ENCODE data around the gene FUBP1. TPM values are rescaled to one million over a fixed set of nuclear protein-coding genes. Genes with fewer than 3 reads are reported as not detected.

Gene FUBP1
- total RNA-seq, 2 donors from 2014 or later = 73.8 to 118 TPM

DNA sequence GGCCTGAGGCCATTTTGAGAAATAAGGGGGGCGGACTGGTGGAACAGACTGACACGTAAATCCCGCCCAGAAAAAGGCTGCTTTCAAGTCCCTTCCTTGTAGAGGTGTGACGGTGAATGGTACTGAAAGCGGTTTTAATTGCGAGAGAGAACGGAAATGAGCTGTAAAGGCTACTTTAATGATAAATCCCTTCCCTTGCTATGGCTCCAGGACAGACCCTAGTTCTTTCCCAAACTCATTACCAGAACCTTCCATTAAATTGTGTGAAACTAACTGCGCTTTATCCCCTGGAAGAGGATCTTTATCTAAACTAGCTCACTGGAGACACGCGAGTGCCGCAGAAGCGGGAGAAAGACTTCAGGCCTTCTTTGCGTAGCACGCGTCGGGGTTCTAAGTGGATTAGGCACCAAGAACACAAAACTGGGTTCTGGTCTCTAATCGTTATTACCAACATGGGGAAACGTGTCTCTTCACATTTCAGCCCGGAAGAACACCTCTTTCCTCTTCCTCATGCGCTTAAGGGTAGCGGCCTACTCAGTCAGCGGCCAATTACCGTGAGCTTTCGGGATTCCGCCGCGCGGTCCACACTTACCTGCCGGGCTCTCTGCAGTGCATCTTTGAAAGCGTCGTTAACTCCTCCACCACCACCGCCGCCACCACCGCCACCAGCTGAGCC lies 441 bp downstream of the FUBP1 start:
- H3K4me1 ChIP-seq (ENCODE audit: control insufficient read depth in 1 of 2, low read depth in 2 of 2) = peaks cover 32 to 57% of the 10 kb centered on the region in 2 donors
- no peak for TF ChIP-seq CTCF (IDR thresholded peaks at IDR 0.05)
- H3K9me3 ChIP-seq = no peaks in the 10 kb centered on the region
- peak; percentile 45 for DNase-seq (ENCODE audit: low spot score)
- ATAC-seq (ENCODE audit: insufficient number of reproducible peaks, low FRiP score, low read depth) = peak; percentile 41
- peak overlapping the region; percentile 87 for H3K4me3 ChIP-seq
- H3K27ac ChIP-seq = peak overlapping the region; percentile 97 to 98
- no peaks in the 10 kb centered on the region for H3K27me3 ChIP-seq (replicated peaks; ENCODE audit: insufficient read depth)
- no peaks in the 10 kb centered on the region for H3K36me3 ChIP-seq

- no peak for TF ChIP-seq CTCF (IDR thresholded peaks at IDR 0.05)
- H3K27me3 ChIP-seq (replicated peaks; ENCODE audit: insufficient read depth) = no peaks in the 10 kb centered on the region
- DNase-seq (ENCODE audit: low spot score) (no peak), ATAC-seq (ENCODE audit: insufficient number of reproducible peaks, low FRiP score, low read depth) (no peak)
- H3K4me3 ChIP-seq = peak overlapping the region; percentile 87
- H3K9me3 ChIP-seq = no peaks in the 10 kb centered on the region
- peaks cover 35 to 58% of the 10 kb centered on the region in 2 donors for H3K4me1 ChIP-seq (ENCODE audit: control insufficient read depth in 1 of 2, low read depth in 2 of 2)
- H3K27ac ChIP-seq = peak overlapping the region; percentile 97 to 98
- no peaks in the 10 kb centered on the region for H3K36me3 ChIP-seq
These were observed 931 bp downstream of the FUBP1 start for GRCh38 chr1:77977989-77978292.

GRCh38 chr1:77976433-77977076 lies 2.3 kb downstream of the FUBP1 start:
- Histone ChIP-seq H3K9me3 (no peaks in the 10 kb centered on the region), H3K27ac (no peak overlapping the region), H3K27me3 (replicated peaks; ENCODE audit: insufficient read depth) (no peaks in the 10 kb centered on the region), H3K36me3 (no peaks in the 10 kb centered on the region), H3K4me1 (ENCODE audit: control insufficient read depth in 1 of 2, low read depth in 2 of 2) (peaks cover 38 to 57% of the 10 kb centered on the region in 2 donors), H3K4me3 (peak overlapping the region; percentile 87)
- no peak for DNase-seq (ENCODE audit: low spot score)
- no peak for ATAC-seq (ENCODE audit: insufficient number of reproducible peaks, low FRiP score, low read depth)
- TF ChIP-seq CTCF (IDR thresholded peaks at IDR 0.05) = no peak

DNA sequence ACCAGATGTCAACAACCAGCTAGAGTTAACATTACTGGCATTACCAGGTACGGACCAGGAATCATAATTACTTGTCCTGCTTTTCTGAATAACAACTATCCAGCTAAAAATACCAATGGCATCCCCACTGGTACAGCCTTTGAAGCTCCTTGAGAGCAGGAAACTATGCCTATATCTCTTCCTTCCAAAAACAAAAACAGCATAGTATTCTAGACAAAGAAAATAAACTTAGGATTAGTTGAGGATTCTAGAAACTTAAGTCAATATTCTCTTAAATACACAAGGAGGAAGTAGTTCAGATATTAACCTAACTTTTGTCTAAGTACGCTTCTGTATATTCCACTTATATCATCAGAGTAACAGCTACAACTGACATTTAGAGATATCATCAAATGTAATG lies 3.0 kb downstream of the FUBP1 start:
- Histone ChIP-seq H3K27ac (no peak overlapping the region), H3K4me1 (ENCODE audit: control insufficient read depth in 1 of 2, low read depth in 2 of 2) (peaks cover 39 to 54% of the 10 kb centered on the region in 2 donors), H3K27me3 (replicated peaks; ENCODE audit: insufficient read depth) (no peaks in the 10 kb centered on the region), H3K36me3 (no peaks in the 10 kb centered on the region), H3K9me3 (no peaks in the 10 kb centered on the region), H3K4me3 (peak overlapping the region; percentile 87)
- no peak for ATAC-seq (ENCODE audit: insufficient number of reproducible peaks, low FRiP score, low read depth)
- no peak for DNase-seq (ENCODE audit: low spot score)
- TF ChIP-seq CTCF (IDR thresholded peaks at IDR 0.05) = no peak

DNA sequence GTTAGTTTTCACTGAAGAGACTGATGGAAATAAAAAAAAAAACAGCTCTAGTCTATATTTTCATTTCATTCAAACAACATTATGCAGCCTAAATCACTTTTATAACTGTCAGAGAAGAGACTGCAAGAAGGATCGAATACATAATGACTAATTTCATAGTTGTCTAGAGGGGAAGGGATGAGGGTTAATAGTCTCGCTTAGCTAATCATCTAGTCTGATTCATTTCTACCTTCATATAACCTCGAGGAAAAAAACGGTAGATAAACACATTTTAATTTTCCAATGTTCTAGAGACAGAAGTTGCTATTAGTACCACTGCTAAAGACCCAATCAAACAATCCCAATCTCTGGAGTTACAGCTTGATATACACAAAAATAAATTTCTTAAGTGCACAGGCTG lies 3.5 kb downstream of the FUBP1 start:
- H3K9me3 ChIP-seq = no peaks in the 10 kb centered on the region
- H3K36me3 ChIP-seq = no peaks in the 10 kb centered on the region
- ATAC-seq (ENCODE audit: insufficient number of reproducible peaks, low FRiP score, low read depth) = no peak
- H3K27ac ChIP-seq = peak overlapping the region in 1 of 2 donors; percentile 9
- no peak for TF ChIP-seq CTCF (IDR thresholded peaks at IDR 0.05)
- H3K4me3 ChIP-seq = peak overlapping the region; percentile 87
- H3K27me3 ChIP-seq (replicated peaks; ENCODE audit: insufficient read depth) = no peaks in the 10 kb centered on the region
- H3K4me1 ChIP-seq (ENCODE audit: control insufficient read depth in 1 of 2, low read depth in 2 of 2) = peaks cover 35 to 53% of the 10 kb centered on the region in 2 donors
- no peak for DNase-seq (ENCODE audit: low spot score)
